Measurements from ENCODE around the gene PRKCB.

DNA sequence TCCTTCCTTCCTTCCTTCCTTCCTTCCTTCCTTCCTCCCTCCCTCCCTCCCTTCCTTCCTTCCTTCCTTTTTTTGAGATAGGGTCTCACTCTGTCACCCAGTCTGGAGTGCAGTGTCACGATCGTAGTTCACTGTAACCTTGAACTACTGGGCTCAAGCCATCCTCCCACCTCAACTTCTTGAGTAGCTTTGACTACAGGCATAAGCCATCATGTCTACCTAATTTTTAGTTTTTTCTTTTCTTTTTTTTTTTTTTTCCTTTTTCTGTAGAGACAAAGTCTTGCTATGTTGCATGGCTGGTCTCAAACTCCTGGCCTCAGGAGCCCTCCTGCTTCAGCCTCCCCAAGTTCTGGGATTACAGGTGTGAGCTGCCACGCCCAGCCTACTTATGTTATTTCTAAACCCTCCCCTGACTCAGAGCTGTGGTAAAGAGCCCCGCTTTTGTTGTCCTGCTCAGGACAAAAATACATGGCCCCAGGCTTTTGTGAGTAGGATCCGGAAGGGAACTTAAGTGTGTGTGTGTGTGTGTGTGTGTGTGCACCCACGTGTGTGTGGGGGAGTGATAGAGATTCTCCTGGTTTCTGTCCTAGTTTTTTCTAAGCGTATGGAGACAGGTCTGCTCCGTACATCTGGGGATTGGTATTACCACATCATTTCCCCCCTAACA is 67.1 kb downstream of the PRKCB start:
- TF ChIP-seq, protein P1, sequence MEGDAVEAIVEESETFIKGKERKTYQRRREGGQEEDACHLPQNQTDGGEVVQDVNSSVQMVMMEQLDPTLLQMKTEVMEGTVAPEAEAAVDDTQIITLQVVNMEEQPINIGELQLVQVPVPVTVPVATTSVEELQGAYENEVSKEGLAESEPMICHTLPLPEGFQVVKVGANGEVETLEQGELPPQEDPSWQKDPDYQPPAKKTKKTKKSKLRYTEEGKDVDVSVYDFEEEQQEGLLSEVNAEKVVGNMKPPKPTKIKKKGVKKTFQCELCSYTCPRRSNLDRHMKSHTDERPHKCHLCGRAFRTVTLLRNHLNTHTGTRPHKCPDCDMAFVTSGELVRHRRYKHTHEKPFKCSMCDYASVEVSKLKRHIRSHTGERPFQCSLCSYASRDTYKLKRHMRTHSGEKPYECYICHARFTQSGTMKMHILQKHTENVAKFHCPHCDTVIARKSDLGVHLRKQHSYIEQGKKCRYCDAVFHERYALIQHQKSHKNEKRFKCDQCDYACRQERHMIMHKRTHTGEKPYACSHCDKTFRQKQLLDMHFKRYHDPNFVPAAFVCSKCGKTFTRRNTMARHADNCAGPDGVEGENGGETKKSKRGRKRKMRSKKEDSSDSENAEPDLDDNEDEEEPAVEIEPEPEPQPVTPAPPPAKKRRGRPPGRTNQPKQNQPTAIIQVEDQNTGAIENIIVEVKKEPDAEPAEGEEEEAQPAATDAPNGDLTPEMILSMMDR (IDR thresholded peaks at IDR 0.05), result no peak
- no peak for TF ChIP-seq POLR2A (IDR thresholded peaks at IDR 0.05)

Data from testis (tissue), 2 donors.